ENCODE results near the gene CST7.

DNA sequence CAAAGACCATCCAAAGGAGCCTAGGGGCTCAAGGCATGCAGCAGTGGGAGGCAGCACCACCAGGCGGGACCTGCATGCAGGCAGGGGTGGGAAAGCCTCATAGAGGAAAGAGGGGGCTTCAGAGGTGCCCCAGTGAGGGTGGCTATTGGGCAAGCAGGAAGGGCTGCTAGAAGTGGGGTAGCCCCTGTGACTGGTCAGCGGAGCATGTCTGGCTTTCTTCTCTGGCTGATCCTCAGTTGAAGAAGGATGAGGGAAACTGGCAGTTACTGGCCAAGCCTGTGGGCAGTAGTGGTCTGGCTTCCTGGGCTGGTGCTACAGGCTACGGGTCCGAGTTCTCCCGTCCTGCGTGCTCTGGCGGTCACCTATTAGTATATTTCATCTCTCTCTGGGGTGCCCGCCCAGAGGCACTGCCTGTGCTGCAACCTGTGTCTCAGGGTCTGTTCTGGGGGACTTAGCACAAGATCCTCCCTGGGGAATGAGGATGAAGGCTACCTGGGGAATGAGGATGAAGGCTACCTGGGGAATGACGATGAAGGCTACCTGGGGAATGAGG, 35.9 kb upstream of the CST7 start:
- TF ChIP-seq, protein P1, sequence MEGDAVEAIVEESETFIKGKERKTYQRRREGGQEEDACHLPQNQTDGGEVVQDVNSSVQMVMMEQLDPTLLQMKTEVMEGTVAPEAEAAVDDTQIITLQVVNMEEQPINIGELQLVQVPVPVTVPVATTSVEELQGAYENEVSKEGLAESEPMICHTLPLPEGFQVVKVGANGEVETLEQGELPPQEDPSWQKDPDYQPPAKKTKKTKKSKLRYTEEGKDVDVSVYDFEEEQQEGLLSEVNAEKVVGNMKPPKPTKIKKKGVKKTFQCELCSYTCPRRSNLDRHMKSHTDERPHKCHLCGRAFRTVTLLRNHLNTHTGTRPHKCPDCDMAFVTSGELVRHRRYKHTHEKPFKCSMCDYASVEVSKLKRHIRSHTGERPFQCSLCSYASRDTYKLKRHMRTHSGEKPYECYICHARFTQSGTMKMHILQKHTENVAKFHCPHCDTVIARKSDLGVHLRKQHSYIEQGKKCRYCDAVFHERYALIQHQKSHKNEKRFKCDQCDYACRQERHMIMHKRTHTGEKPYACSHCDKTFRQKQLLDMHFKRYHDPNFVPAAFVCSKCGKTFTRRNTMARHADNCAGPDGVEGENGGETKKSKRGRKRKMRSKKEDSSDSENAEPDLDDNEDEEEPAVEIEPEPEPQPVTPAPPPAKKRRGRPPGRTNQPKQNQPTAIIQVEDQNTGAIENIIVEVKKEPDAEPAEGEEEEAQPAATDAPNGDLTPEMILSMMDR (IDR thresholded peaks at IDR 0.05) = no peak
- TF ChIP-seq POLR2A (IDR thresholded peaks at IDR 0.05) = no peak

All from right lobe of liver (tissue), 4 donors.